ENCODE results near the gene SUN2.

The SUN2 gene

GRCh38 chr22:38753948-38754750 is 1.6 kb downstream of the SUN2 start:
- peak; percentile 27 for DNase-seq

- DNase-seq, result peak; percentile 53
These were observed 4.1 kb downstream of the SUN2 start for GRCh38 chr22:38751422-38752346.

GRCh38 chr22:38751066-38751421 is 4.8 kb downstream of the SUN2 start:
- DNase-seq, result no peak

GRCh38 chr22:38750638-38751037 is 5.2 kb downstream of the SUN2 start:
- DNase-seq, result no peak

- no peak for DNase-seq
These were observed 5.7 kb downstream of the SUN2 start for GRCh38 chr22:38750104-38750503.

- no peak for DNase-seq
These were observed 7.2 kb downstream of the SUN2 start for GRCh38 chr22:38748487-38749136.

GRCh38 chr22:38745676-38746460 is 9.9 kb downstream of the SUN2 start:
- no peak for DNase-seq

- no peak for DNase-seq
These were observed 10.8 kb downstream of the SUN2 start for GRCh38 chr22:38744981-38745380.

- no peak for DNase-seq
These were observed 13.4 kb downstream of the SUN2 start for GRCh38 chr22:38742176-38742942.

GRCh38 chr22:38741576-38741975 is 14.2 kb downstream of the SUN2 start:
- DNase-seq, result no peak

GRCh38 chr22:38741166-38741565 is 14.6 kb downstream of the SUN2 start:
- no peak for DNase-seq

- no peak for DNase-seq
These were observed 15.0 kb downstream of the SUN2 start for GRCh38 chr22:38740754-38741153.

GRCh38 chr22:38740116-38740723 is 15.6 kb downstream of the SUN2 start:
- no peak for DNase-seq

- DNase-seq, result no peak
These were observed 16.3 kb downstream of the SUN2 start for GRCh38 chr22:38739300-38740055.

GRCh38 chr22:38738475-38739070 is 17.2 kb downstream of the SUN2 start:
- DNase-seq, result no peak

GRCh38 chr22:38737302-38738060 is 18.3 kb downstream of the SUN2 start:
- no peak for DNase-seq

- no peak for DNase-seq
These were observed 19.6 kb downstream of the SUN2 start for GRCh38 chr22:38736257-38736570.

- no peak for DNase-seq
These were observed 20.1 kb downstream of the SUN2 start for GRCh38 chr22:38735465-38736256.

- DNase-seq, result no peak
These were observed 20.7 kb downstream of the SUN2 start for GRCh38 chr22:38735126-38735464.
